ENCODE measurements around the gene CYTH1. TPM values are rescaled to one million over a fixed set of nuclear protein-coding genes. Genes with fewer than 3 reads are reported as not detected.

Gene CYTH1
- polyA plus RNA-seq, 1 donor from 2014 or later = 120 TPM

GRCh38 chr17:78767806-78768205 lies 14.3 kb downstream of the CYTH1 start:
- H3K36me3 ChIP-seq (ENCODE audit: insufficient read depth, low read length) = no peaks in the 10 kb centered on the region
- no peaks in the 10 kb centered on the region for H3K9me2 ChIP-seq (ENCODE audit: insufficient read depth, low read length)
- H4K20me1 ChIP-seq (ENCODE audit: insufficient read depth) = no peaks in the 10 kb centered on the region
- no peak overlapping the region for H3K4me2 ChIP-seq (ENCODE audit: low read length)
- no peak overlapping the region for H3K27ac ChIP-seq (ENCODE audit: low read length)
- H3F3A ChIP-seq (ENCODE audit: insufficient read depth, low read length, poor library complexity, severe bottlenecking) = no peaks in the 10 kb centered on the region
- peaks cover 22% of the 10 kb centered on the region for H3K79me2 ChIP-seq (replicated peaks; ENCODE audit: insufficient read depth, low read length)
- no peaks in the 10 kb centered on the region for H3K9me3 ChIP-seq (ENCODE audit: low read length)
- no peak overlapping the region for H2AFZ ChIP-seq (ENCODE audit: low read depth, low read length)
- no peak overlapping the region for H3K9ac ChIP-seq (ENCODE audit: low read length)
- TF ChIP-seq RAD21 (conservative IDR thresholded peaks at IDR 0.05) (no peak), SMC3 (conservative IDR thresholded peaks at IDR 0.05; ENCODE audit: poor library complexity) (no peak), REST (IDR thresholded peaks at IDR 0.05; ENCODE audit: borderline replicate concordance) (no peak), EP300 (conservative IDR thresholded peaks at IDR 0.05; ENCODE audit: poor library complexity, severe bottlenecking) (no peak), CTCF (IDR thresholded peaks at IDR 0.05; ENCODE audit: poor library complexity, severe bottlenecking) (no peak), MXI1 (conservative IDR thresholded peaks at IDR 0.05; ENCODE audit: poor library complexity, severe bottlenecking) (no peak), TAF1 (IDR thresholded peaks at IDR 0.05; ENCODE audit: low read depth) (no peak), POLR2AphosphoS5 (IDR thresholded peaks at IDR 0.05) (no peak), EZH2 (IDR thresholded peaks at IDR 0.05; ENCODE audit: borderline replicate concordance, insufficient read depth, low read length, poor library complexity, severe bottlenecking) (no peak)
- H3K27me3 ChIP-seq (ENCODE audit: insufficient read depth, low read depth, low read length) = no peaks in the 10 kb centered on the region
- H3K4me3 ChIP-seq (ENCODE audit: low read length) = no peak overlapping the region

GRCh38 chr17:78766743-78767294 lies 15.3 kb downstream of the CYTH1 start:
- Histone ChIP-seq H2AFZ (ENCODE audit: low read depth, low read length) (no peak overlapping the region), H3K27ac (ENCODE audit: low read length) (no peak overlapping the region), H3K9me2 (ENCODE audit: insufficient read depth, low read length) (no peaks in the 10 kb centered on the region), H3K4me2 (ENCODE audit: low read length) (no peak overlapping the region), H3K4me3 (ENCODE audit: low read length) (no peak overlapping the region), H3K9me3 (ENCODE audit: low read length) (no peaks in the 10 kb centered on the region), H3K27me3 (ENCODE audit: insufficient read depth, low read depth, low read length) (no peaks in the 10 kb centered on the region), H3K79me2 (replicated peaks; ENCODE audit: insufficient read depth, low read length) (peaks cover 22% of the 10 kb centered on the region), H3K36me3 (ENCODE audit: insufficient read depth, low read length) (no peaks in the 10 kb centered on the region), H4K20me1 (ENCODE audit: insufficient read depth) (no peaks in the 10 kb centered on the region), H3K9ac (ENCODE audit: low read length) (no peak overlapping the region), H3F3A (ENCODE audit: insufficient read depth, low read length, poor library complexity, severe bottlenecking) (no peaks in the 10 kb centered on the region)
- TF ChIP-seq POLR2AphosphoS5 (IDR thresholded peaks at IDR 0.05) (no peak), MXI1 (conservative IDR thresholded peaks at IDR 0.05; ENCODE audit: poor library complexity, severe bottlenecking) (no peak), SMC3 (conservative IDR thresholded peaks at IDR 0.05; ENCODE audit: poor library complexity) (no peak), REST (IDR thresholded peaks at IDR 0.05; ENCODE audit: borderline replicate concordance) (no peak), CTCF (IDR thresholded peaks at IDR 0.05; ENCODE audit: poor library complexity, severe bottlenecking) (no peak), EP300 (conservative IDR thresholded peaks at IDR 0.05; ENCODE audit: poor library complexity, severe bottlenecking) (no peak), EZH2 (IDR thresholded peaks at IDR 0.05; ENCODE audit: borderline replicate concordance, insufficient read depth, low read length, poor library complexity, severe bottlenecking) (no peak), TAF1 (IDR thresholded peaks at IDR 0.05; ENCODE audit: low read depth) (no peak), RAD21 (conservative IDR thresholded peaks at IDR 0.05) (no peak)

Data from neural cell (in vitro differentiated cells).